CD4-positive, alpha-beta memory T cell (primary cell): ENCODE data around the gene UTS2R. TPM values are rescaled to one million over a fixed set of nuclear protein-coding genes. Genes with fewer than 3 reads are reported as not detected.

ENCODE experiments used
- CTCF ChIA-PET: fragments of 350-600 bp; sonication (Branson Sonifier 250); formaldehyde crosslinking; loops from one replicate; lab custom pipeline; 2021; ENCODE audit warnings: inconsistent platforms; ENCODE audit not compliant: partially characterized antibody; lab: Charles Lee
- POLR2A ChIA-PET: fragments of 350-600 bp; sonication (Branson Sonifier 250); formaldehyde crosslinking; loops from one replicate; lab custom pipeline; 2021; ENCODE audit not compliant: partially characterized antibody; lab: Charles Lee
- DNase-seq, 5 donors: peaks; one replicate each; pipeline versions ENCODE4 v3.0.0 to v3.0.0-alpha.2; 2020 to 2022; ENCODE audit warnings: mixed read lengths in 1 of 5
- H3K27ac ChIP-seq: one replicate; pipeline ENCODE4 v1.7.0; 2013; ENCODE audit warnings: low read depth, low read length
- H3K27me3 ChIP-seq: 2 replicates; pipeline ENCODE4 v1.7.0; 2013; ENCODE audit warnings: mild to moderate bottlenecking, low read length, moderate library complexity; ENCODE audit not compliant: insufficient read depth
- H3K36me3 ChIP-seq: 2 replicates; pipeline ENCODE4 v1.7.0; 2013; ENCODE audit warnings: mild to moderate bottlenecking, low read length, moderate library complexity; ENCODE audit not compliant: insufficient read depth
- H3K4me1 ChIP-seq: 2 replicates; pipeline ENCODE4 v1.7.0; 2013; ENCODE audit warnings: mild to moderate bottlenecking, low read length, moderate library complexity; ENCODE audit not compliant: insufficient read depth
- H3K4me3 ChIP-seq, 2 donors: one replicate each; pipeline ENCODE4 v1.7.0; 2013; ENCODE audit warnings: low read length in 2 of 2, mild to moderate bottlenecking in 1 of 2
- H3K9me3 ChIP-seq, 2 donors: one replicate each; pipeline ENCODE4 v1.7.0; 2013; ENCODE audit warnings: low read length in 2 of 2, control low read depth in 1 of 2; ENCODE audit not compliant: control insufficient read depth in 1 of 2
- H3K27ac Mint-ChIP-seq, 7 donors: one replicate each; pipeline ENCODE4 v1.8.0; 2020 to 2021; ENCODE audit warnings: mixed read lengths in 7 of 7, mild to moderate bottlenecking in 6 of 7, inconsistent platforms in 3 of 7, moderate library complexity in 3 of 7
- H3K27me3 Mint-ChIP-seq, 2 donors: one replicate each; pipeline ENCODE4 v1.8.0; 2020 to 2021; ENCODE audit warnings: mixed read lengths in 2 of 2
- H3K36me3 Mint-ChIP-seq, 2 donors: one replicate each; pipeline ENCODE4 v1.8.0; 2020 to 2021; ENCODE audit warnings: mixed read lengths in 2 of 2, inconsistent platforms in 1 of 2, mild to moderate bottlenecking in 1 of 2
- H3K4me1 Mint-ChIP-seq, 4 donors: one replicate each; pipeline ENCODE4 v1.8.0; 2020 to 2021; ENCODE audit warnings: mixed read lengths in 4 of 4, mild to moderate bottlenecking in 1 of 4
- H3K4me3 Mint-ChIP-seq, 8 donors: one replicate each; pipeline ENCODE4 v1.8.0; 2020 to 2021; ENCODE audit warnings: mixed read lengths in 8 of 8, mild to moderate bottlenecking in 7 of 8, moderate library complexity in 6 of 8, inconsistent platforms in 3 of 8
- H3K9me3 Mint-ChIP-seq, 8 donors: one replicate each; pipeline ENCODE4 v1.8.0; 2020 to 2021; ENCODE audit warnings: mixed read lengths in 8 of 8, mild to moderate bottlenecking in 5 of 8, inconsistent platforms in 3 of 8, moderate library complexity in 1 of 8
- intact Hi-C: fragments of 100-400 bp; cut with micrococcal nuclease; formaldehyde crosslinking; loops from one replicate; pipeline ENCODE4 v1.15.1; 2023
- polyA plus RNA-seq, 2 donors: library from polyadenylated mRNA; unstranded; fragments of 300-500 nt; fragmentation: Illumina TruSeq; gene quantifications; one replicate each; pipeline ENCODE4 v1.2.3, GENCODE V29; 2021
- total RNA-seq, 2 experiments: library from RNA; stranded (reverse); gene quantifications; one replicate each; pipeline ENCODE4 v1.2.3, GENCODE V29; 2021

Gene UTS2R
- total and polyA plus RNA-seq, 4 experiments from 2014 or later = not detected

DNA sequence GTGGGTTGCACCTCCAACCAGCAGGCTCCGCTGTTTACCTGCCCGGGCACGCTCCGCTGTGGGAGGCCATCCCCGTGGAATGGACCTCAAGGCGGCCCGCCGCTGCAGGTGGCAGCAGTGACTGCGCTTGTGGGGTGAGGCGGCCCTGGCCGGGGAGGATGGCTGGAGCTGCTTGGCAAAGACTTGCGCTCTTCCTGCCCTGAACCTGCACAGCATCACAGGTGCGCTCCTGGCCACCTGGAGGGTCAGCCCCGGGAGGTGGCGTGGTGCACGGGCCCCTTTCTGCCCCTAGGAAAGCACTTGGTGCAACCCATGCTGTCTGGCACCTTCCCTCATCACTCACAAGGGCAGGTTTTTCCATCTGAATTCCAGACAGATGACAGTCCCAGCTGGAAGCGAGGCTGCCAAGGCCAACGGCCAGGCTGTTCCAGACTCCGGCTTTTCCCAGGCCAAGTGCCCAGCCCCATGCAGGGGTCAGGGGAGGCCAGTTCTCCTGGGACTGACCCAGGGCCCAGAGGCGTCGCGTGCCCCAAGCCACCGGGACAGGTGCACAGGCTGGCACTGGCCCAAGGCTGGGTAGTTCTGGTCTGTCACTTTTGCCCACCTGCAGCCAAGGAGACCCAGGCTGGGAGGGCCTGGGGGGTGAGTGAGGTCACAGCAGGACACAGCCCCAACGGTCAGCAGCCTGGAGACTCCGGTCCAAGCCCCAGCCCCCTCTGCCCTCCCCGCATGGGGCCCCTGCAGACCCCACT, 13.3 kb downstream of the UTS2R start:
- ChIA-PET POLR2A (interaction anchor here (0.6 kb wide), 1 partner anchor 17 kb away, joined by 3 read pairs; no protein-coding TSS in a partner anchor), CTCF (no interaction called here)
- Histone ChIP-seq H3K4me3 (no peak overlapping the region), H3K36me3 (no peaks in the 10 kb centered on the region), H3K27me3 (no peaks in the 10 kb centered on the region), H3K9me3 (no peaks in the 10 kb centered on the region), H3K4me1 (no peaks in the 10 kb centered on the region), H3K27ac (no peak overlapping the region)
- Mint-ChIP-seq H3K27ac (no peak overlapping the region), H3K9me3 (no peaks in the 10 kb centered on the region), H3K4me3 (no peak overlapping the region), H3K4me1 (peaks cover 4 to 13% (median 7%) of the 10 kb centered on the region in 4 donors), H3K27me3 (peaks cover 13 to 17% of the 10 kb centered on the region in 2 donors), H3K36me3 (no peaks in the 10 kb centered on the region)
- no peak for DNase-seq
- intact Hi-C loops = no loop called here

- H3K27me3 Mint-ChIP-seq = peaks cover 10 to 13% of the 10 kb centered on the region in 2 donors
- H3K4me3 Mint-ChIP-seq = no peak overlapping the region
- H3K9me3 Mint-ChIP-seq = no peaks in the 10 kb centered on the region
- Histone ChIP-seq H3K9me3 (no peaks in the 10 kb centered on the region), H3K4me3 (no peak overlapping the region), H3K27ac (no peak overlapping the region), H3K27me3 (no peaks in the 10 kb centered on the region), H3K36me3 (no peaks in the 10 kb centered on the region), H3K4me1 (no peaks in the 10 kb centered on the region)
- CTCF ChIA-PET = no interaction called here
- DNase-seq = no peak
- intact Hi-C loops = no loop called here
- H3K36me3 Mint-ChIP-seq = no peaks in the 10 kb centered on the region
- POLR2A ChIA-PET = no interaction called here
- peaks cover 3 to 12% (median 6%) of the 10 kb centered on the region in 4 donors for H3K4me1 Mint-ChIP-seq
- no peak overlapping the region for H3K27ac Mint-ChIP-seq
Observed at GRCh38 chr17:82385559-82386254, 14.1 kb downstream of the UTS2R start.

- no peaks in the 10 kb centered on the region for H3K27me3 ChIP-seq
- H3K4me3 Mint-ChIP-seq = no peak overlapping the region
- no peak for DNase-seq
- no peaks in the 10 kb centered on the region for H3K9me3 ChIP-seq
- H3K27ac ChIP-seq = no peak overlapping the region
- peaks cover 0 to 7% (median 3%) of the 10 kb centered on the region in 4 donors for H3K4me1 Mint-ChIP-seq
- H3K4me1 ChIP-seq = no peaks in the 10 kb centered on the region
- CTCF ChIA-PET = no interaction called here
- POLR2A ChIA-PET = no interaction called here
- no peaks in the 10 kb centered on the region for H3K36me3 Mint-ChIP-seq
- no peaks in the 10 kb centered on the region for H3K9me3 Mint-ChIP-seq
- no peak overlapping the region for H3K4me3 ChIP-seq
- intact Hi-C loops = no loop called here
- no peaks in the 10 kb centered on the region for H3K36me3 ChIP-seq
- no peak overlapping the region for H3K27ac Mint-ChIP-seq
- H3K27me3 Mint-ChIP-seq = peaks cover 4 to 10% of the 10 kb centered on the region in 2 donors
Observed at GRCh38 chr17:82386255-82386831, 14.8 kb downstream of the UTS2R start.

DNA sequence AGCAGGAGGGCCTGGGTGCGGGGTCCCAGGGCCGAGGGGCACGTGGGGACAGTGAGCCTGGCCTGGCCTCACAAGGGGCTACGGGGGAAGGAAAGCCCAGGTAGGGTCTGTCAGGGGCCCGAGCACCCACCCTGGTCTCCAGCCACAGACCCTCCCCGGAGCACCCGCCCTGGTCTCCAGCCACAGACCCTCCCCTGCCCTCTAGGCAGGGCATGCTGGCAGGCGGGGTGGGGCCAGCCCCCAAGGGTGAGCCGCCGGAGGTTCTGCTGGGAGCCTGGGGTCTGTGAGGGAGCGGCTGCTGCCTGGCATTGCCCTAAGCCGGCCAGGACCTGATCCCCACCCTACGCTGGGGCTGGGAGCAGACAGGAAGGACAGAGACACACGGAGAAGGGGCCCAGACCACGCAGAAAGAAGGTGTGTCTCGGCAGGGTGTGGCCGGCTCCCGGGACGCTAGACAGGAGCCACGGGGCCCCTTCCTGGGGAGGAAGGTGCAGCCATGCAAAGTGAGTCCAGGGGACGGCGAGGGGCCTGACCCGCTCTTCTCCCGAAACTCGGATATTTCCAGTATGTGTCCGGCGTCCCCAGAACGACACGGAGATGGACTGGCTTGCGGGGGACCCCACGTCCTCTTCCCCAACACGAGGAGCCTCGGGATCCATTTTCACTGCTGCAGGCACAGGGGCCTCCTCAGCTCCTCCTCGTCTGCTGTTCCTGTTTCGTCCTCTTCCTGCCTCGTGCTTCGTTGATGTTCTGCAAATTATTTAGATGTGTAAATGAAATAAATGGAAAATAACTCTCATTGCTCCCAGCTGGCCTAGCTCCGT, 15.5 kb downstream of the UTS2R start:
- H3K4me3 ChIP-seq = no peak overlapping the region
- ChIA-PET POLR2A (no interaction called here), CTCF (no interaction called here)
- no peaks in the 10 kb centered on the region for H3K36me3 ChIP-seq
- Mint-ChIP-seq H3K27me3 (peaks cover 2 to 6% of the 10 kb centered on the region in 2 donors), H3K4me3 (peak overlapping the region in 1 of 8 donors; percentile 31), H3K36me3 (no peaks in the 10 kb centered on the region), H3K27ac (no peak overlapping the region), H3K9me3 (no peaks in the 10 kb centered on the region), H3K4me1 (peaks cover 0 to 5% (median 1%) of the 10 kb centered on the region in 4 donors)
- H3K4me1 ChIP-seq = no peaks in the 10 kb centered on the region
- H3K27me3 ChIP-seq = no peaks in the 10 kb centered on the region
- DNase-seq = no peak
- H3K9me3 ChIP-seq = no peaks in the 10 kb centered on the region
- intact Hi-C loops = no loop called here
- no peak overlapping the region for H3K27ac ChIP-seq

DNA sequence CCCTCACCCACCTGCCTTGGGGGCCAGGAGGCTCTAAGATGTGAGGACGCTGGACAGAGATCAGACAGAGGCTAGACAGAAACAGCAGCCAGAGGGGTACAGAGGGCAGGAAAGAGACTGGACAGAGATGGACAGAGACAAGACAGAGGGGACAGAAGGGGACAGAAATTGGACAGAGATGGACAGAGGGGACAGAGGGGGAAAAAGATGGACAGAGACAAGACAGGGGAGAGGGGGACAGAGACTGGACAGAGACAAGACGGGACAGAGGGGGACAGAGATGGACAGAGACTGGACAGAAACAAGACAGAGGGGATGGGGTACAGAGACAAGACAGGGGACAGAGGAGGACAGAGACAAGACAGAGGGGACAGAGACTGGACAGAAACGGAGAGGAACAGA, 16.1 kb downstream of the UTS2R start:
- Mint-ChIP-seq H3K9me3 (no peaks in the 10 kb centered on the region), H3K27ac (peak overlapping the region in 1 of 7 donors; percentile 17)

DNA sequence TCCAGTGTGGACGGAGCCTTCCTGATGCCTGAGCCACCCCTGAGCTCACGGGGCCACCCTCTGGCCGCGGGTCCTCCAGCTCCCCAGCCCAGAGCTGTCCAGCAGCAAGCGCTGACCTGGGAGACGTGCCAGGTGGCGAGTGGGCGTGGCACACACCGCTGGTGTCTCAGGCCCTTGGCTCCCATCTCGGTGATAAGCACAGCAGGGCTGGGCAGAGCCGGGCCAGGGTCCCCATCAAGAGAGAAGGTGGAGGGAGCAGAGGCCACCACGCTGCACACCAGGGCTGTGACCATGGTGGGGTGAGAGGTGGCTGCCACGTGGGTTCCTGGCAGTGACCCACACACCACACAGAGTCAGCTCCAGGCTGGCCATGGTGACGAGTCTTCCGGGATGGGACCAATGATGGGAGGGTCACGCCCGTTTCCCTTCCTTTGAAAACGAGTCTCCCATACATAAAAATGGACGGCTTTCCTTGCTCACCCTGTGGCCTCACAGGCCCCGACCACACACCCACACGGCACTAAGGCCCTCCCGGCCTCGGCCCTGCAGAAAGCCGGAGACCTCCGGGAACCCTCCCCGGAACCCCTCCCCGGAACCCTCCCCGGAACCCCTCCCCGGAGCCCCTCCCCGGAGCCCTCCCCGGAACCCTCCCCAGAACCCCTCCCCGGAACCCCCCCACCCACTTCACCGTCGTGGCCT, 16.8 kb downstream of the UTS2R start:
- CTCF ChIA-PET = no interaction called here
- Mint-ChIP-seq H3K36me3 (peaks cover 4 to 5% of the 10 kb centered on the region in 2 donors), H3K4me3 (no peak overlapping the region), H3K9me3 (no peaks in the 10 kb centered on the region), H3K4me1 (peaks cover 0 to 5% (median 1%) of the 10 kb centered on the region in 4 donors), H3K27ac (no peak overlapping the region), H3K27me3 (peaks cover 0 to 6% of the 10 kb centered on the region in 2 donors)
- H3K36me3 ChIP-seq = no peaks in the 10 kb centered on the region
- H3K27me3 ChIP-seq = no peaks in the 10 kb centered on the region
- no peak overlapping the region for H3K27ac ChIP-seq
- intact Hi-C loops = no loop called here
- H3K9me3 ChIP-seq = no peaks in the 10 kb centered on the region
- POLR2A ChIA-PET = no interaction called here
- no peaks in the 10 kb centered on the region for H3K4me1 ChIP-seq
- no peak overlapping the region for H3K4me3 ChIP-seq
- DNase-seq = no peak

More for the DNA sequence above, 16.1 kb downstream of the UTS2R start:
- Mint-ChIP-seq H3K4me1 (peaks cover 0 to 5% (median 1%) of the 10 kb centered on the region in 4 donors), H3K4me3 (peak overlapping the region in 1 of 8 donors; percentile 31), H3K36me3 (peaks cover under 1 to 2% of the 10 kb centered on the region in 2 donors), H3K27me3 (peaks cover 0 to 6% of the 10 kb centered on the region in 2 donors)
- no peaks in the 10 kb centered on the region for H3K9me3 ChIP-seq
- H3K27ac ChIP-seq = no peak overlapping the region
- no peaks in the 10 kb centered on the region for H3K36me3 ChIP-seq
- H3K4me1 ChIP-seq = no peaks in the 10 kb centered on the region
- DNase-seq = no peak
- ChIA-PET CTCF (no interaction called here), POLR2A (no interaction called here)
- intact Hi-C loops = no loop called here
- H3K27me3 ChIP-seq = no peaks in the 10 kb centered on the region
- no peak overlapping the region for H3K4me3 ChIP-seq
